ENCODE measurements around the gene VPS37B. TPM values are rescaled to one million over a fixed set of nuclear protein-coding genes. Genes with fewer than 3 reads are reported as not detected.
"Not testable (repeated sequence)": the region's sequence is repeated elsewhere in the genome, so short reads cannot be mapped to it uniquely, and the experiment has no call there.

Gene VPS37B
- total RNA-seq, 8 experiments from 2014 or later = 13.0 to 107 (median 21.7) TPM

GRCh38 chr12:122886161-122886560, 9.8 kb downstream of the VPS37B start:
- no peak overlapping the region for H3K27ac ChIP-seq
- no peak overlapping the region for H3K4me3 ChIP-seq
- H3K4me1 ChIP-seq (replicated peaks in 1 of 2) = peaks cover 35 to 36% of the 10 kb centered on the region in 2 donors
- no peak for ATAC-seq (replicated peaks in 6 of 8)
- in situ Hi-C loops (cut with MboI; ENCODE audit: low pct_unique_long_range_greater_than_20kb in 2 of 9, low sequenced_read_pairs in 9 of 9, unreplicated experiment in 9 of 9) = no loop called here
- 60 to 100% (median 100%) methylated on average over 1 to 7 of the region's 8 CpGs; no CpG with 5 or more reads in 3 of the 10 experiments for WGBS, 10 experiments

GRCh38 chr12:122884860-122885259, 11.1 kb downstream of the VPS37B start:
- 30 to 100% (median 85%) methylated on average over 1 to 4 of the region's 4 CpGs for WGBS, 10 experiments
- Histone ChIP-seq H3K27ac (no peak overlapping the region), H3K4me3 (no peak overlapping the region), H3K4me1 (replicated peaks in 1 of 2) (peaks cover 29 to 30% of the 10 kb centered on the region in 2 donors)
- ATAC-seq (replicated peaks in 6 of 8) = no peak
- in situ Hi-C loops (cut with MboI; ENCODE audit: low pct_unique_long_range_greater_than_20kb in 2 of 9, low sequenced_read_pairs in 9 of 9, unreplicated experiment in 9 of 9) = no loop called here

- Histone ChIP-seq H3K27ac (no peak overlapping the region), H3K4me1 (replicated peaks in 1 of 2) (peaks cover 28 to 29% of the 10 kb centered on the region in 2 donors), H3K4me3 (no peak overlapping the region)
- WGBS, 10 experiments = 77 to 100% (median 86%) methylated on average over 1 to 6 of the region's 6 CpGs
- ATAC-seq (replicated peaks in 6 of 8) = no peak
- in situ Hi-C loops (cut with MboI; ENCODE audit: low pct_unique_long_range_greater_than_20kb in 2 of 9, low sequenced_read_pairs in 9 of 9, unreplicated experiment in 9 of 9) = no loop called here
Measured at GRCh38 chr12:122884091-122884826, 11.7 kb downstream of the VPS37B start.

GRCh38 chr12:122882908-122883558, 12.9 kb downstream of the VPS37B start:
- in situ Hi-C loops (cut with MboI; ENCODE audit: low pct_unique_long_range_greater_than_20kb in 2 of 9, low sequenced_read_pairs in 9 of 9, unreplicated experiment in 9 of 9) = no loop called here

GRCh38 chr12:122880668-122881067, 15.3 kb downstream of the VPS37B start:
- Histone ChIP-seq H3K4me1 (replicated peaks in 1 of 2) (peaks cover 14 to 17% of the 10 kb centered on the region in 2 donors), H3K4me3 (no peak overlapping the region), H3K27ac (no peak overlapping the region)
- in situ Hi-C loops (cut with MboI; ENCODE audit: low pct_unique_long_range_greater_than_20kb in 2 of 9, low sequenced_read_pairs in 9 of 9, unreplicated experiment in 9 of 9) = no loop called here
- peak; percentile 52 to 99 (median 90) for ATAC-seq (replicated peaks in 6 of 8)
- WGBS, 10 experiments = 0 to 45% (median 28%) methylated on average over 1 to 5 of the region's 8 CpGs; no CpG with 5 or more reads in 2 of the 10 experiments

More at GRCh38 chr12:122882908-122883558, 12.9 kb downstream of the VPS37B start:
- 71 to 97% (median 95%) methylated on average over 6 to 10 of the region's 11 CpGs; no CpG with 5 or more reads in 2 of the 10 experiments for WGBS, 10 experiments
- Histone ChIP-seq H3K27ac (no peak overlapping the region), H3K4me1 (replicated peaks in 1 of 2) (peaks cover 18 to 19% of the 10 kb centered on the region in 2 donors), H3K4me3 (no peak overlapping the region)
- no peak for ATAC-seq (replicated peaks in 6 of 8)

- peak in 2 of 8 experiments; percentile 49 to 72 for ATAC-seq (replicated peaks in 6 of 8)
- Histone ChIP-seq H3K4me1 (replicated peaks in 1 of 2) (peaks cover 18 to 22% of the 10 kb centered on the region in 2 donors), H3K4me3 (no peak overlapping the region), H3K27ac (no peak overlapping the region)
- 60 to 100% (median 74%) methylated on average over 1 to 6 of the region's 10 CpGs; no CpG with 5 or more reads in 1 of the 10 experiments for WGBS, 10 experiments
- in situ Hi-C loops (cut with MboI; ENCODE audit: low pct_unique_long_range_greater_than_20kb in 2 of 9, low sequenced_read_pairs in 9 of 9, unreplicated experiment in 9 of 9) = no loop called here
Measured at GRCh38 chr12:122880155-122880667, 15.7 kb downstream of the VPS37B start.

GRCh38 chr12:122878780-122879612, 16.9 kb downstream of the VPS37B start:
- Histone ChIP-seq H3K27ac (no peak overlapping the region), H3K4me1 (replicated peaks in 1 of 2) (peaks cover 23 to 30% of the 10 kb centered on the region in 2 donors), H3K4me3 (no peak overlapping the region)
- 72 to 100% (median 88%) methylated on average over 1 to 8 of the region's 17 CpGs; no CpG with 5 or more reads in 4 of the 10 experiments for WGBS, 10 experiments
- ATAC-seq (replicated peaks in 6 of 8) = no peak
- in situ Hi-C loops (cut with MboI; ENCODE audit: low pct_unique_long_range_greater_than_20kb in 2 of 9, low sequenced_read_pairs in 9 of 9, unreplicated experiment in 9 of 9) = no loop called here

- in situ Hi-C loops (cut with MboI; ENCODE audit: low pct_unique_long_range_greater_than_20kb in 2 of 9, low sequenced_read_pairs in 9 of 9, unreplicated experiment in 9 of 9) = no loop called here
- Histone ChIP-seq H3K27ac (no peak overlapping the region), H3K4me1 (replicated peaks in 1 of 2) (peaks cover 43 to 51% of the 10 kb centered on the region in 2 donors), H3K4me3 (no peak overlapping the region)
- 51 to 90% (median 60%) methylated on average over 1 to 3 of the region's 3 CpGs; no CpG with 5 or more reads in 7 of the 10 experiments for WGBS, 10 experiments
- no peak for ATAC-seq (replicated peaks in 6 of 8)
Measured at GRCh38 chr12:122876731-122877130, 19.2 kb downstream of the VPS37B start.

GRCh38 chr12:122876281-122876680, 19.6 kb downstream of the VPS37B start:
- in situ Hi-C loops (cut with MboI; ENCODE audit: low pct_unique_long_range_greater_than_20kb in 2 of 9, low sequenced_read_pairs in 9 of 9, unreplicated experiment in 9 of 9); ATAC-seq (replicated peaks in 6 of 8); H3K27ac ChIP-seq; H3K4me3 ChIP-seq: not testable (repeated sequence)
- 67 to 100% (median 89%) methylated on average over 1 to 5 of the region's 5 CpGs; no CpG with 5 or more reads in 4 of the 10 experiments for WGBS, 10 experiments
- H3K4me1 ChIP-seq (replicated peaks in 1 of 2) = peaks cover 45 to 55% of the 10 kb centered on the region in 2 donors

- Histone ChIP-seq H3K4me1 (replicated peaks in 1 of 2) (peaks cover 46 to 57% of the 10 kb centered on the region in 2 donors), H3K4me3 (no peak overlapping the region), H3K27ac (no peak overlapping the region)
- peak in 7 of 8 experiments; percentile 15 to 83 (median 52) for ATAC-seq (replicated peaks in 6 of 8)
- in situ Hi-C loops (cut with MboI; ENCODE audit: low pct_unique_long_range_greater_than_20kb in 2 of 9, low sequenced_read_pairs in 9 of 9, unreplicated experiment in 9 of 9) = no loop called here
- WGBS, 10 experiments = 4 to 100% (median 34%) methylated on average over 1 to 7 of the region's 7 CpGs; no CpG with 5 or more reads in 2 of the 10 experiments
Measured at GRCh38 chr12:122875590-122876220, 20.2 kb downstream of the VPS37B start.

GRCh38 chr12:122874081-122874480, 21.8 kb downstream of the VPS37B start:
- H3K27ac ChIP-seq = peak overlapping the region in 1 of 2 donors; percentile 6
- WGBS, 10 experiments = 38 to 100% (median 86%) methylated on average over 1 to 7 of the region's 12 CpGs; no CpG with 5 or more reads in 3 of the 10 experiments
- H3K4me3 ChIP-seq = no peak overlapping the region
- H3K4me1 ChIP-seq (replicated peaks in 1 of 2) = peaks cover 48 to 56% of the 10 kb centered on the region in 2 donors
- in situ Hi-C loops (cut with MboI; ENCODE audit: low pct_unique_long_range_greater_than_20kb in 2 of 9, low sequenced_read_pairs in 9 of 9, unreplicated experiment in 9 of 9) = loop anchor here in 5 of 9 experiments (25.0 kb wide), 2 partner anchors 88 to 363 kb away; partner anchors contain the start of genes ABCB9 (in 4 of the 5), MPHOSPH9 (in 1 of the 5) and MTRFR (in 1 of the 5)
- peak in 3 of 8 experiments; percentile 15 to 68 (median 27) for ATAC-seq (replicated peaks in 6 of 8)

GRCh38 chr12:122873540-122873939, 22.4 kb downstream of the VPS37B start:
- H3K27ac ChIP-seq = no peak overlapping the region
- peaks cover 48 to 56% of the 10 kb centered on the region in 2 donors for H3K4me1 ChIP-seq (replicated peaks in 1 of 2)
- no peak for ATAC-seq (replicated peaks in 6 of 8)
- WGBS, 10 experiments = 35 to 100% (median 80%) methylated on average over 1 to 4 of the region's 4 CpGs; no CpG with 5 or more reads in 3 of the 10 experiments
- H3K4me3 ChIP-seq = no peak overlapping the region
- in situ Hi-C loops (cut with MboI; ENCODE audit: low pct_unique_long_range_greater_than_20kb in 2 of 9, low sequenced_read_pairs in 9 of 9, unreplicated experiment in 9 of 9) = loop anchor here in 5 of 9 experiments (25.0 kb wide), 2 partner anchors 89 to 364 kb away; partner anchors contain the start of genes ABCB9 (in 4 of the 5), MPHOSPH9 (in 1 of the 5) and MTRFR (in 1 of the 5)

All from motor neuron (in vitro differentiated cells).